Sigmoid colon (tissue), 7 donors: ENCODE results near the gene LMAN2L. TPM values are rescaled to one million over a fixed set of nuclear protein-coding genes. Genes with fewer than 3 reads are reported as not detected.
A peak's percentile ranks its signal among the peaks of the same experiment; 100 is the strongest.

Source experiments
- DNase-seq: peaks from one replicate; pipeline ENCODE4 v3.0.0-alpha.2; 2019
- H3K27ac ChIP-seq, 4 donors: fragments of 200-600 bp; sonication (generic); one replicate each; pipeline ENCODE4 v1.5.1; 2016 to 2019; ENCODE audit warnings: mild to moderate bottlenecking in 1 of 4
- H3K27me3 ChIP-seq, 3 donors: fragments of 200-600 bp; sonication (generic); one replicate each; pipeline ENCODE4 v1.5.1; 2019; ENCODE audit warnings: mild to moderate bottlenecking in 1 of 3
- H3K36me3 ChIP-seq, 4 donors: fragments of 200-600 bp; sonication (generic); one replicate each; pipeline ENCODE4 v1.5.1; 2016 to 2019
- H3K4me1 ChIP-seq, 4 donors: fragments of 200-600 bp; sonication (generic); one replicate each; pipeline ENCODE4 v1.5.1; 2017 to 2019
- H3K4me3 ChIP-seq, 4 donors: fragments of 200-600 bp; sonication (generic); one replicate each; pipeline ENCODE4 v1.5.1; 2017 to 2019; ENCODE audit warnings: mild to moderate bottlenecking in 2 of 4, moderate library complexity in 1 of 4
- H3K9me3 ChIP-seq, 4 donors: fragments of 200-600 bp in 3 of 4; sonication (generic) in 3 of 4; one replicate each; pipeline versions ENCODE4 v1.5.1 to v1.6.1; 2013 to 2019
- EP300 ChIP-seq, 4 donors: sonication (generic); formaldehyde crosslinking; IDR thresholded peaks; one replicate each; pipeline ENCODE4 v1.6.1; 2017; ENCODE audit warnings: antibody characterized with exemption in 4 of 4
- POLR2A ChIP-seq, 2 donors: fragments of 450-650 bp; IDR thresholded peaks; one replicate each; pipeline ENCODE4 v1.6.1; 2016; ENCODE audit warnings: antibody characterized with exemption in 2 of 2, mild to moderate bottlenecking in 2 of 2, moderate library complexity in 2 of 2
- POLR2AphosphoS5 ChIP-seq, 4 donors: sonication (generic); formaldehyde crosslinking; IDR thresholded peaks; one replicate each; pipeline ENCODE4 v1.6.1; 2017; ENCODE audit warnings: antibody characterized with exemption in 4 of 4
- WGBS, 2 donors: extraction: QIAGEN DNeasy Blood & Tissue Kit; methylation state at CpG; one replicate each; pipeline ENCODE4 v1.1.7; 2013; 5-methylcytosine and 5-hydroxymethylcytosine counted together
- intact Hi-C: fragments of 100-400 bp; cut with DNase I; formaldehyde crosslinking; loops from one replicate; pipeline ENCODE4 v1.15.1; 2023
- polyA plus RNA-seq, 3 donors: library from polyadenylated mRNA; stranded (reverse); fragments of 200-250 nt; gene quantifications; one replicate each; pipeline ENCODE4 v1.2.3, GENCODE V29; 2013
- total RNA-seq, 4 donors: library from RNA; depleted of rRNA; stranded (reverse); fragments of >200 nt; gene quantifications; one replicate each; pipeline ENCODE4 v1.1.0, GENCODE V29; 2016
- TF ChIP-seq, protein P1 (sequence below), 4 experiments: fragments of 450-650 bp in 3 of 4; fragments of 200-600 bp in 1 of 4; IDR thresholded peaks; one replicate each; pipeline ENCODE4 v1.5.1; 2016 to 2019; ENCODE audit warnings: antibody characterized with exemption in 4 of 4, mild to moderate bottlenecking in 3 of 4, moderate library complexity in 2 of 4
- donor health status: healthy with polysubstance abuse.
- donor health status: Bipolar disorder and iron deficiency.
- donor health status: healthy.

The LMAN2L gene
- total and polyA plus RNA-seq, 7 donors = 3.6 to 23.2 (median 14.0) TPM

DNA sequence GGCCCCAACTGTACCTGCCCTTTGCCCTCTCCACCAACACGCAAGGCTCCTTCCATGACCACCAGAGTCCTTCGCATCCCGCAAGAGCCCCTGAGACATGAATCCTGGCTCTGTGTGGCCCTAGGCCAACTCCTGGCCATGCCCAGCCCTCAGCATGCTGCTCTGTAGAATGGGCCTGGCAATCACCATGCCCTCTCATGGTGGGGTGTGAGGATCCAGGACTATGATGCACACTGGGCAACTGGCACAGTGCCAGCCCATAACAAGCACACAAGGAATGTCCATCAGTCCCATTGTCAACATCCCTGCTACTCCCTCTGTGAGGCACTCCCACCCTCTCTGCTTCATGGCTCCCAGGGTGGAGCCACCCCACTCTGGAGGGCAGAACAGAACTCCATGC is 52.6 kb downstream of the LMAN2L start:
- Histone ChIP-seq H3K27ac (no peak overlapping the region), H3K4me1 (peaks cover 0 to 11% (median 8%) of the 10 kb centered on the region in 4 donors), H3K27me3 (peaks cover 0 to 23% (median 4%) of the 10 kb centered on the region in 3 donors), H3K36me3 (no peaks in the 10 kb centered on the region), H3K9me3 (no peaks in the 10 kb centered on the region), H3K4me3 (no peak overlapping the region)
- WGBS, 2 donors = 94 to 95% methylated on average over 3 of the region's 3 CpGs
- peak; percentile 55 for DNase-seq
- TF ChIP-seq POLR2AphosphoS5 (IDR thresholded peaks at IDR 0.05) (no peak), POLR2A (IDR thresholded peaks at IDR 0.05) (no peak), EP300 (IDR thresholded peaks at IDR 0.05) (no peak)
- TF ChIP-seq, protein P1, sequence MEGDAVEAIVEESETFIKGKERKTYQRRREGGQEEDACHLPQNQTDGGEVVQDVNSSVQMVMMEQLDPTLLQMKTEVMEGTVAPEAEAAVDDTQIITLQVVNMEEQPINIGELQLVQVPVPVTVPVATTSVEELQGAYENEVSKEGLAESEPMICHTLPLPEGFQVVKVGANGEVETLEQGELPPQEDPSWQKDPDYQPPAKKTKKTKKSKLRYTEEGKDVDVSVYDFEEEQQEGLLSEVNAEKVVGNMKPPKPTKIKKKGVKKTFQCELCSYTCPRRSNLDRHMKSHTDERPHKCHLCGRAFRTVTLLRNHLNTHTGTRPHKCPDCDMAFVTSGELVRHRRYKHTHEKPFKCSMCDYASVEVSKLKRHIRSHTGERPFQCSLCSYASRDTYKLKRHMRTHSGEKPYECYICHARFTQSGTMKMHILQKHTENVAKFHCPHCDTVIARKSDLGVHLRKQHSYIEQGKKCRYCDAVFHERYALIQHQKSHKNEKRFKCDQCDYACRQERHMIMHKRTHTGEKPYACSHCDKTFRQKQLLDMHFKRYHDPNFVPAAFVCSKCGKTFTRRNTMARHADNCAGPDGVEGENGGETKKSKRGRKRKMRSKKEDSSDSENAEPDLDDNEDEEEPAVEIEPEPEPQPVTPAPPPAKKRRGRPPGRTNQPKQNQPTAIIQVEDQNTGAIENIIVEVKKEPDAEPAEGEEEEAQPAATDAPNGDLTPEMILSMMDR (IDR thresholded peaks at IDR 0.05) = no peak
- intact Hi-C loops = no loop called here

DNA sequence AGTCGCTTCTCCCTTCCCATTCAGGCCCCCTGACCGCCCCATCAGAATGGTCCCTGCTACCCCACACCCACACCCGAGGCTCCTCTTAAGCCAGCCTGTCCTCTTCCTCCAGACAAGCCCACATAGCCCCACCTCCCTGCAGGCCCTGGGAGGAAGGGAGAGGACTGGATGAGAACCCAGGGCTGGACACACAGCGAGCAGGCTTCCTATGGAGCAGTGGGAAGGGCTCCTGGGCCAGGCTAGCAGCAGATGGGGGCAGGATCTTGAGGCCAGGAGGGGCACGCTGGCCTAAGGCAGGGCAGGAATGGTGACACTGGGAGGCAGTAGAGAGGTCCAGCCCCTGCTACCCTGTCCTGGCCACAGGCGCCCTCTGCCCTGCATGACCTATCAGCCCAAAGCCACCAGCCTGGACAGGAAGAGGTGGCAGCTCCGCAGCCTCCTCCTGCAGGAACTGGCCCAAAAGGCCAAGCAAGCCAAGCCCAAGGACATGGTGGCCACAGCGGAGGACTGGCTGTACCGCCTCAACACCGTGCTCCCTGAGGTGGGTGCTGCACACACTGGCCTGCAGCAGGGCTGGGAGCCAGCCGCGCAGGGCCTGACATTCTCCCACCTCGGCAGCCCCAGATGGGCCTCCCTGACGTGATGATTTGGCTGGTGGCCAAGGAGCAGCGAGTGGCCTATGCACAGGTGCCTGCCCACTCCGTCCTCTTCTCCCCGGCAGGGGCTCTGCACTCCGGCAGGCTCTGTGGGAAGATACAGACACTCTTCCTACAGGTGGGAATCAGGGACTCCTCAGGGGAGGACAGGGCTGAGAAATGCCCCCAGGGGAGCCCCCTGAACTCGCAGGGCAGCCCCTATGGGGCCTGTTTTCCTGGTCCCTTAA is 54.0 kb downstream of the LMAN2L start:
- Histone ChIP-seq H3K9me3 (no peaks in the 10 kb centered on the region), H3K36me3 (no peaks in the 10 kb centered on the region), H3K4me1 (peaks cover 0 to 11% (median 8%) of the 10 kb centered on the region in 4 donors), H3K27ac (no peak overlapping the region), H3K27me3 (peaks cover 0 to 23% (median 4%) of the 10 kb centered on the region in 3 donors), H3K4me3 (no peak overlapping the region)
- WGBS, 2 donors = 59 to 73% methylated on average over 19 of the region's 19 CpGs
- DNase-seq = peak; percentile 60
- no peak for TF ChIP-seq POLR2A (IDR thresholded peaks at IDR 0.05)
- no peak for TF ChIP-seq POLR2AphosphoS5 (IDR thresholded peaks at IDR 0.05)
- TF ChIP-seq, protein P1 (IDR thresholded peaks at IDR 0.05) = no peak
- no peak for TF ChIP-seq EP300 (IDR thresholded peaks at IDR 0.05)
- intact Hi-C loops = no loop called here

DNA sequence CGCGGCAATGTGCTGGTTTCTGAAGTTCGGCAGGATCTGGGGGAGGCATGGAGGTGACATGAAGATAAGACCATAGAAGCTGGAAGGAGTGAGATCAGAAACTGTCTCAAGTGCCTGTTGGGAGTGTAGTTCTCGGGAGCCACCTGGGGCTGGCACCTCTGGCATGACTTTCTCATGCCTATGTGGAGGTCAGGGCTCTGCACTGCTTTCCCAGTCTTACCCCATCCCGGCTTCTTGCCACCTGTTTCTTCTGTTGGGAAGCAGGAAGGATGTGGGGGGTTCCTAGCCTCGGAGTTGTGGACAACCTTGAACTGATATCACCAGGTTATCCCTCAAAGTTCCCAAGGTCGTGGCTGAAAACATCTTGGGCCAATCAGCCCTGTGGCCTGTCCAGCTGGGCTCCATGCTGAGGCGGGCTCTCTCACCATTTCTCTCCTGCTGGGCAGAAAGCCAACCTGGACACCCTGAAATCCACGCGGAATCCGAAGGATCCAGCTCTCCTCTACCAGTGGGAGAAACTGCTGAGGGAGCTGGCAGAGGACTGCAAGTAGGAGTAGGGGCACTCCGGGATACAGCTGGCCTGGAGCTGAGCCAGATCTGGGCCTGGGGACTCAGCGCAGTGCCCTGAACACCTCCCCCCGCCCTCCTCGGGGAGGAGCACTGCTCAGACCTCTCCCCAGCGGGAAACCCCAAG is 54.8 kb downstream of the LMAN2L start:
- Histone ChIP-seq H3K4me3 (no peak overlapping the region), H3K27ac (no peak overlapping the region), H3K9me3 (no peaks in the 10 kb centered on the region), H3K4me1 (peaks cover 0 to 11% (median 8%) of the 10 kb centered on the region in 4 donors), H3K36me3 (no peaks in the 10 kb centered on the region), H3K27me3 (peaks cover 0 to 23% (median 4%) of the 10 kb centered on the region in 3 donors)
- 75 to 83% methylated on average over 16 of the region's 16 CpGs for WGBS, 2 donors
- intact Hi-C loops = no loop called here
- TF ChIP-seq, protein P1 (IDR thresholded peaks at IDR 0.05) = no peak
- TF ChIP-seq EP300 (IDR thresholded peaks at IDR 0.05) (no peak), POLR2AphosphoS5 (IDR thresholded peaks at IDR 0.05) (no peak), POLR2A (IDR thresholded peaks at IDR 0.05) (no peak)
- no peak for DNase-seq

DNA sequence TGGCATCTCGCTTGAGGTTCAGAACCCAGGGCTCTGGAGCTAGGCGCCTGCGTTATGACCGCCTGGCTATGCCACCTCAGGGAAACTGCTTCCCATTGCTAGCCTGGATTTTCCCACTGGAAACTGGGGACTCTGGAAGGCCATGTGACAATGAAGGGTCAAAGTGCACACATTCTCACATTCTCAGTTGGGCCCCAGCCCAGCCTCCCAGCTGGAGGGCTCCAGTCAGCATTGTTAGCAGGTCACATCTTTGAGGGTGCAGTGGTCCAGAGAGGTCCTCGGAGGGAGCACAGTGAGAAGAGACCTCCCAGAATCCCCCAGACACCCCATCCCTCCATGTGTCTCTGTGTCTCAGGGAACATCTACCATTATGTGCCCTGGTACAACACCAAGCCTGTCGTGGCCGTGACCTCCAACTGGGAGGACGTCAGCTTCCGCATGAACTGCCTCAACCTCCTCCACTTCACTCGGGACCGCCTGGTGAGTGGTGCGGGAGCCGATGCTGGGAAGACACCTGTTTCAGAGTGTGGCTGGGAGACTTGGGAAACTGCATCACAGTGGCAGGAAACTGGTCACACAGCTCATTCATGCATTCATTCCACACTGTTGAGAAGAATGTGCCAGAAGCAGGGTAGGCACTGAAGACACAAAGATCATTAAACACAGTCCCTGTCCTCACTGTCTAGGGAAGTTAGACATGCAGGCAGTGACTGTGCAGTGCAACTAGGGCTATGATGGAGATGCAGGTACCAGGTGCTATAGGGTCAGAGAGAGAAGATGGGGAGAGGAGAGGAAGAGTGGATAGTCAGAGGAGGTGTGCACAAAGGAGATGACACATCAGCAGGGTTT is 55.7 kb downstream of the LMAN2L start:
- H3K9me3 ChIP-seq = no peaks in the 10 kb centered on the region
- peaks cover 0 to 11% (median 8%) of the 10 kb centered on the region in 4 donors for H3K4me1 ChIP-seq
- TF ChIP-seq, protein P1 (IDR thresholded peaks at IDR 0.05) = no peak
- no peak for TF ChIP-seq POLR2AphosphoS5 (IDR thresholded peaks at IDR 0.05)
- no peak for TF ChIP-seq EP300 (IDR thresholded peaks at IDR 0.05)
- TF ChIP-seq POLR2A (IDR thresholded peaks at IDR 0.05) = no peak
- no peak overlapping the region for H3K27ac ChIP-seq
- DNase-seq = peak; percentile 46
- WGBS, 2 donors = 91 to 94% methylated on average over 13 of the region's 13 CpGs
- intact Hi-C loops = no loop called here
- peaks cover 0 to 23% (median 4%) of the 10 kb centered on the region in 3 donors for H3K27me3 ChIP-seq
- no peak overlapping the region for H3K4me3 ChIP-seq
- H3K36me3 ChIP-seq = no peaks in the 10 kb centered on the region
